Liver (tissue), 9 donors: Measurements from ENCODE around the gene RAX. TPM values are rescaled to one million over a fixed set of nuclear protein-coding genes. Genes with fewer than 3 reads are reported as not detected.

Experiments
- DNase-seq: peaks from one replicate; pipeline ENCODE4 v3.0.0-alpha.2; 2017; ENCODE audit warnings: low spot score
- H3K27ac ChIP-seq, 2 donors: one replicate each; pipeline ENCODE4 v1.7.0; 2013; ENCODE audit warnings: inconsistent platforms in 2 of 2, low read length in 2 of 2, control low read depth in 1 of 2, low read depth in 1 of 2, mild to moderate bottlenecking in 1 of 2
- H3K27me3 ChIP-seq, 4 donors: one replicate each; pipeline versions ENCODE4 v1.6.1 to v1.7.0; 2013; ENCODE audit warnings: low read length in 3 of 4, inconsistent platforms in 1 of 4, mild to moderate bottlenecking in 1 of 4, moderate library complexity in 1 of 4; ENCODE audit not compliant: control insufficient read depth in 4 of 4, insufficient read depth in 4 of 4
- H3K36me3 ChIP-seq, 4 donors: one replicate each; pipeline versions ENCODE4 v1.6.1 to v1.7.0; 2013; ENCODE audit warnings: low read length in 3 of 4, mild to moderate bottlenecking in 3 of 4, low read depth in 1 of 4, moderate library complexity in 1 of 4; ENCODE audit not compliant: control insufficient read depth in 4 of 4, insufficient read depth in 3 of 4
- H3K4me1 ChIP-seq, 4 donors: one replicate each; pipeline versions ENCODE4 v1.6.1 to v1.7.0; 2013; ENCODE audit warnings: low read length in 3 of 4, mild to moderate bottlenecking in 3 of 4, moderate library complexity in 1 of 4; ENCODE audit not compliant: control insufficient read depth in 4 of 4, insufficient read depth in 4 of 4
- H3K4me3 ChIP-seq, 3 donors: one replicate each; pipeline versions ENCODE4 v1.6.1 to v1.7.0; 2013; ENCODE audit warnings: low read length in 3 of 3, control low read depth in 1 of 3, low read depth in 1 of 3, mild to moderate bottlenecking in 1 of 3
- H3K9ac ChIP-seq, 2 donors: one replicate each; pipeline ENCODE4 v1.7.0; 2013; ENCODE audit warnings: low read length in 2 of 2, mild to moderate bottlenecking in 2 of 2, moderate library complexity in 2 of 2, control low read depth in 1 of 2, low read depth in 1 of 2
- H3K9me3 ChIP-seq, 4 donors: one replicate each; pipeline versions ENCODE4 v1.6.1 to v1.7.0; 2013; ENCODE audit warnings: low read length in 3 of 4; ENCODE audit not compliant: control insufficient read depth in 4 of 4
- EGR1 ChIP-seq, 2 donors: IDR thresholded peaks; 2 replicates each; pipeline ENCODE4 v1.6.1; 2016 to 2018; ENCODE audit warnings: antibody characterized with exemption in 2 of 2, low read depth in 2 of 2
- FOXA2 ChIP-seq: IDR thresholded peaks from 2 replicates; pipeline ENCODE4 v1.6.1; 2016; ENCODE audit warnings: antibody characterized with exemption
- GABPA ChIP-seq, 2 donors: IDR thresholded peaks in 1 of 2; conservative IDR thresholded peaks in 1 of 2; 2 replicates each; pipeline ENCODE4 v1.6.1; 2016; ENCODE audit warnings: antibody characterized with exemption in 2 of 2, mild to moderate bottlenecking in 1 of 2, moderate library complexity in 1 of 2
- HNF4A ChIP-seq, 2 donors: conservative IDR thresholded peaks; 2 replicates each; pipeline ENCODE4 v1.6.1; 2016; ENCODE audit warnings: antibody characterized with exemption in 2 of 2, mild to moderate bottlenecking in 2 of 2
- HNF4G ChIP-seq: IDR thresholded peaks from 2 replicates; pipeline ENCODE4 v1.6.1; 2016; ENCODE audit warnings: antibody characterized with exemption
- JUND ChIP-seq, 2 donors: IDR thresholded peaks; 2 replicates each; pipeline ENCODE4 v1.6.1; 2016; ENCODE audit warnings: antibody characterized with exemption in 2 of 2
- NR2F2 ChIP-seq: IDR thresholded peaks from 2 replicates; pipeline ENCODE4 v1.6.1; 2016; ENCODE audit warnings: antibody characterized with exemption
- RAD21 ChIP-seq, 2 donors: IDR thresholded peaks; 2 replicates each; pipeline ENCODE4 v1.6.1; 2016; ENCODE audit warnings: antibody characterized with exemption in 2 of 2, mild to moderate bottlenecking in 2 of 2
- RXRA ChIP-seq, 2 donors: IDR thresholded peaks; 2 replicates each; pipeline ENCODE4 v1.6.1; 2017 to 2018; ENCODE audit warnings: antibody characterized with exemption in 2 of 2, mild to moderate bottlenecking in 1 of 2
- SP1 ChIP-seq: IDR thresholded peaks from 2 replicates; pipeline ENCODE4 v1.6.1; 2018; ENCODE audit warnings: antibody characterized with exemption, mild to moderate bottlenecking
- TAF1 ChIP-seq: conservative IDR thresholded peaks from 2 replicates; pipeline ENCODE4 v1.6.1; 2016; ENCODE audit warnings: antibody characterized with exemption, mild to moderate bottlenecking
- YY1 ChIP-seq: IDR thresholded peaks from 2 replicates; pipeline ENCODE4 v1.6.1; 2016; ENCODE audit warnings: antibody characterized with exemption, mild to moderate bottlenecking
- WGBS: extraction: QIAGEN DNeasy Blood & Tissue Kit; methylation state at CpG from one replicate; pipeline ENCODE4 v1.1.7; 2013; 5-methylcytosine and 5-hydroxymethylcytosine counted together
- polyA plus RNA-seq, 2 donors: library from polyadenylated mRNA; stranded (reverse) in 1 of 2; unstranded in 1 of 2; fragments of 200-250 nt in 1 of 2; fragments of >200 nt in 1 of 2; fragmentation: Nextera tagmentation in 1 of 2; extraction: Ambion mirVana in 1 of 2; gene quantifications; one replicate each; pipeline versions ENCODE4 v1.2.1 to v1.2.3, GENCODE V29; 2013 to 2015
- total RNA-seq, 2 donors: library from RNA; depleted of rRNA; stranded (reverse); fragments of >200 nt; gene quantifications; one replicate each; pipeline ENCODE4 v1.2.3, GENCODE V29; 2014
- TF ChIP-seq, protein P1 (sequence below): fragments of 150-350 bp; IDR thresholded peaks from 2 replicates; pipeline ENCODE4 v1.5.1; 2017; ENCODE audit warnings: improper control_type of control experiment, low read depth, low read length; ENCODE audit not compliant: missing input control
- TF ChIP-seq, protein P2 (sequence below): IDR thresholded peaks from 2 replicates; pipeline ENCODE4 v1.6.1; 2016; ENCODE audit warnings: antibody characterized with exemption
- TF ChIP-seq, protein P3 (sequence below): IDR thresholded peaks from 2 replicates; pipeline ENCODE4 v1.6.1; 2016; ENCODE audit warnings: antibody characterized with exemption
- TF ChIP-seq, protein P4 (sequence below): IDR thresholded peaks from 2 replicates; pipeline ENCODE4 v1.6.1; 2016; ENCODE audit warnings: antibody characterized with exemption, mild to moderate bottlenecking
- TF ChIP-seq, protein P5 (sequence below): IDR thresholded peaks from 2 replicates; pipeline ENCODE4 v1.6.1; 2016; ENCODE audit warnings: antibody characterized with exemption
- donor health status: healthy.
- donor health status: healthy.
- donor health status: healthy.
- donor health status: healthy.
- donor health status: healthy.

Gene RAX
- total and polyA plus RNA-seq, 4 donors: not detected

DNA sequence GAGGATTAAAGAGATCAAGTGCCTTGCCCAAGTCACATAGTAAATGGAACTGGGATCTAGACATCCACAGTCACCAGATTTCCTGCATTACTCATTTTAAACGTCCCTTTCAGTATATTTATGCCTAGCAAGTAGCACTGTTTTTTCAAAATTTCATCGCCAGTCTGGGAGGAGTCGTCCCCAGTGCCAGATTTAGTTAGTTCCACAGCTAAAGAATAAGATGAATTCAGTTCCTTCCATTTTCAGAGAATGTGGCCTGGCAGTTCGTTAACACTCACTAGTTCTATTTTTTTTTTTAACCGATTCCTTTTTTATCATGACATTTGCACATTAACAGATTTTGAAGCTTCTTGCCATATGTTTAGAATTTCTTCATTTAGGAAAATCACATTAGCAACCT lies 42.1 kb downstream of the RAX start:
- H3K36me3 ChIP-seq: no peaks in the 10 kb centered on the region
- no peaks in the 10 kb centered on the region for H3K27me3 ChIP-seq
- no peak overlapping the region for H3K9ac ChIP-seq
- H3K4me1 ChIP-seq: no peaks in the 10 kb centered on the region
- H3K27ac ChIP-seq: no peak overlapping the region
- WGBS: 64% methylated on average over 5 of the region's 5 CpGs
- no peak overlapping the region for H3K4me3 ChIP-seq
- TF ChIP-seq, protein P1, sequence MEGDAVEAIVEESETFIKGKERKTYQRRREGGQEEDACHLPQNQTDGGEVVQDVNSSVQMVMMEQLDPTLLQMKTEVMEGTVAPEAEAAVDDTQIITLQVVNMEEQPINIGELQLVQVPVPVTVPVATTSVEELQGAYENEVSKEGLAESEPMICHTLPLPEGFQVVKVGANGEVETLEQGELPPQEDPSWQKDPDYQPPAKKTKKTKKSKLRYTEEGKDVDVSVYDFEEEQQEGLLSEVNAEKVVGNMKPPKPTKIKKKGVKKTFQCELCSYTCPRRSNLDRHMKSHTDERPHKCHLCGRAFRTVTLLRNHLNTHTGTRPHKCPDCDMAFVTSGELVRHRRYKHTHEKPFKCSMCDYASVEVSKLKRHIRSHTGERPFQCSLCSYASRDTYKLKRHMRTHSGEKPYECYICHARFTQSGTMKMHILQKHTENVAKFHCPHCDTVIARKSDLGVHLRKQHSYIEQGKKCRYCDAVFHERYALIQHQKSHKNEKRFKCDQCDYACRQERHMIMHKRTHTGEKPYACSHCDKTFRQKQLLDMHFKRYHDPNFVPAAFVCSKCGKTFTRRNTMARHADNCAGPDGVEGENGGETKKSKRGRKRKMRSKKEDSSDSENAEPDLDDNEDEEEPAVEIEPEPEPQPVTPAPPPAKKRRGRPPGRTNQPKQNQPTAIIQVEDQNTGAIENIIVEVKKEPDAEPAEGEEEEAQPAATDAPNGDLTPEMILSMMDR: no peak
- no peak for TF ChIP-seq NR2F2
- no peak for TF ChIP-seq FOXA2
- TF ChIP-seq TAF1: no peak
- TF ChIP-seq, protein P2, sequence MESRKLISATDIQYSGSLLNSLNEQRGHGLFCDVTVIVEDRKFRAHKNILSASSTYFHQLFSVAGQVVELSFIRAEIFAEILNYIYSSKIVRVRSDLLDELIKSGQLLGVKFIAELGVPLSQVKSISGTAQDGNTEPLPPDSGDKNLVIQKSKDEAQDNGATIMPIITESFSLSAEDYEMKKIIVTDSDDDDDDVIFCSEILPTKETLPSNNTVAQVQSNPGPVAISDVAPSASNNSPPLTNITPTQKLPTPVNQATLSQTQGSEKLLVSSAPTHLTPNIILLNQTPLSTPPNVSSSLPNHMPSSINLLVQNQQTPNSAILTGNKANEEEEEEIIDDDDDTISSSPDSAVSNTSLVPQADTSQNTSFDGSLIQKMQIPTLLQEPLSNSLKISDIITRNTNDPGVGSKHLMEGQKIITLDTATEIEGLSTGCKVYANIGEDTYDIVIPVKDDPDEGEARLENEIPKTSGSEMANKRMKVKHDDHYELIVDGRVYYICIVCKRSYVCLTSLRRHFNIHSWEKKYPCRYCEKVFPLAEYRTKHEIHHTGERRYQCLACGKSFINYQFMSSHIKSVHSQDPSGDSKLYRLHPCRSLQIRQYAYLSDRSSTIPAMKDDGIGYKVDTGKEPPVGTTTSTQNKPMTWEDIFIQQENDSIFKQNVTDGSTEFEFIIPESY: no peak
- DNase-seq: no peak
- H3K9me3 ChIP-seq: no peaks in the 10 kb centered on the region

DNA sequence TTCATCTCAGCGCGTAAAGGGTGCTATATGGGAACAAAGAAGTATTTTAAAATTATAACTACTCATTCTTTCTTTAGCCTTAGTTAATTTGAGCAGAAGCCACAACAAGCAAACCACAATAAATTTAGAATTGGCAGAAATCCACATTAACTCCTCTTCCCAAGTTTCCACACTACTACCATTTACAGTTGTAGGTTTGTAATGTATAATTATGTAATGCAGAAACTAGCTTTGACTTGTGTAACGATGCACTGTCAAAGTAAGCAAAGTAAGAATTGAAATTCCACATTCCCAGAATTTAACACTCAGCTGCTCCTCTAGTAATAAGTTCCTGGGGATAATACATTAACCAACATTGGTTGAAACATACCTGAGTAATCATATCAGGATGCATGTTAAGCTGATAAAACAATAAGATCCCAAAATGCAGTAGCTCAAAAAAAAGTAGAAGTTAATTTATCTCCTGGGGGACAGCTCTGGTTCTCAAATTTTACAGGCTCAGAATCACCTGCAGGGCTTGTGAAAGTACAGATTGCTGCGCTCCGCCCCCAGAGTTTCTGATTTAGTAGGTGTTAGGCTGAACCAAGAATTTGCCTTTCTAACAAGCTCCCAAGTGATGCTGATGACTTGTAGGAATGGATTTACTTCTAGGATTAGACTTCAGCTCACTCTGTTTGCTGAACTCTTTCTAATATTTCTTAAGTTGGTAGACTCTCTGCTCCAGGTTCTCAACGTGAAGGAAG lies 43.4 kb downstream of the RAX start:
- no peak overlapping the region for H3K27ac ChIP-seq
- WGBS: 71% methylated on average over 6 of the region's 6 CpGs
- TF ChIP-seq JUND (IDR thresholded peaks at IDR 0.05) (no peak), GABPA (IDR thresholded peaks at IDR 0.05 in 1 of 2, conservative IDR thresholded peaks at IDR 0.05 in 1 of 2) (no peak), RAD21 (IDR thresholded peaks at IDR 0.05) (no peak), HNF4G (no peak), TAF1 (no peak), RXRA (IDR thresholded peaks at IDR 0.05) (no peak), YY1 (no peak), SP1 (no peak), NR2F2 (no peak), HNF4A (conservative IDR thresholded peaks at IDR 0.05) (no peak), EGR1 (IDR thresholded peaks at IDR 0.05; ENCODE audit: low read depth in 2 of 2) (no peak)
- TF ChIP-seq, protein P3, sequence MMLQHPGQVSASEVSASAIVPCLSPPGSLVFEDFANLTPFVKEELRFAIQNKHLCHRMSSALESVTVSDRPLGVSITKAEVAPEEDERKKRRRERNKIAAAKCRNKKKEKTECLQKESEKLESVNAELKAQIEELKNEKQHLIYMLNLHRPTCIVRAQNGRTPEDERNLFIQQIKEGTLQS: no peak
- TF ChIP-seq, protein P1: no peak
- TF ChIP-seq, protein P4, sequence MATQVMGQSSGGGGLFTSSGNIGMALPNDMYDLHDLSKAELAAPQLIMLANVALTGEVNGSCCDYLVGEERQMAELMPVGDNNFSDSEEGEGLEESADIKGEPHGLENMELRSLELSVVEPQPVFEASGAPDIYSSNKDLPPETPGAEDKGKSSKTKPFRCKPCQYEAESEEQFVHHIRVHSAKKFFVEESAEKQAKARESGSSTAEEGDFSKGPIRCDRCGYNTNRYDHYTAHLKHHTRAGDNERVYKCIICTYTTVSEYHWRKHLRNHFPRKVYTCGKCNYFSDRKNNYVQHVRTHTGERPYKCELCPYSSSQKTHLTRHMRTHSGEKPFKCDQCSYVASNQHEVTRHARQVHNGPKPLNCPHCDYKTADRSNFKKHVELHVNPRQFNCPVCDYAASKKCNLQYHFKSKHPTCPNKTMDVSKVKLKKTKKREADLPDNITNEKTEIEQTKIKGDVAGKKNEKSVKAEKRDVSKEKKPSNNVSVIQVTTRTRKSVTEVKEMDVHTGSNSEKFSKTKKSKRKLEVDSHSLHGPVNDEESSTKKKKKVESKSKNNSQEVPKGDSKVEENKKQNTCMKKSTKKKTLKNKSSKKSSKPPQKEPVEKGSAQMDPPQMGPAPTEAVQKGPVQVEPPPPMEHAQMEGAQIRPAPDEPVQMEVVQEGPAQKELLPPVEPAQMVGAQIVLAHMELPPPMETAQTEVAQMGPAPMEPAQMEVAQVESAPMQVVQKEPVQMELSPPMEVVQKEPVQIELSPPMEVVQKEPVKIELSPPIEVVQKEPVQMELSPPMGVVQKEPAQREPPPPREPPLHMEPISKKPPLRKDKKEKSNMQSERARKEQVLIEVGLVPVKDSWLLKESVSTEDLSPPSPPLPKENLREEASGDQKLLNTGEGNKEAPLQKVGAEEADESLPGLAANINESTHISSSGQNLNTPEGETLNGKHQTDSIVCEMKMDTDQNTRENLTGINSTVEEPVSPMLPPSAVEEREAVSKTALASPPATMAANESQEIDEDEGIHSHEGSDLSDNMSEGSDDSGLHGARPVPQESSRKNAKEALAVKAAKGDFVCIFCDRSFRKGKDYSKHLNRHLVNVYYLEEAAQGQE: no peak
- TF ChIP-seq, protein P5, sequence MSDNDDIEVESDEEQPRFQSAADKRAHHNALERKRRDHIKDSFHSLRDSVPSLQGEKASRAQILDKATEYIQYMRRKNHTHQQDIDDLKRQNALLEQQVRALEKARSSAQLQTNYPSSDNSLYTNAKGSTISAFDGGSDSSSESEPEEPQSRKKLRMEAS: no peak
- no peaks in the 10 kb centered on the region for H3K36me3 ChIP-seq
- no peak for DNase-seq
- H3K27me3 ChIP-seq: peaks cover 0 to 2% (median 0%) of the 10 kb centered on the region in 4 donors
- H3K9ac ChIP-seq: no peak overlapping the region
- H3K9me3 ChIP-seq: no peaks in the 10 kb centered on the region
- H3K4me3 ChIP-seq: no peak overlapping the region
- H3K4me1 ChIP-seq: no peaks in the 10 kb centered on the region
